Left ventricle myocardium inferior (tissue), 1 donor: ENCODE measurements around the gene KLF7. TPM values are rescaled to one million over a fixed set of nuclear protein-coding genes. Genes with fewer than 3 reads are reported as not detected.

Source experiments
- DNase-seq: peaks from one replicate; pipeline ENCODE4 v3.0.0-alpha.2; 2020
- H3K27ac ChIP-seq: fragments of 200-600 bp; replicated peaks from 2 replicates; pipeline ENCODE4 v1.8.0; 2021
- H3K27me3 ChIP-seq: fragments of 200-600 bp; 2 replicates; pipeline ENCODE4 v1.8.0; 2021; ENCODE audit warnings: low read depth
- H3K36me3 ChIP-seq: fragments of 200-600 bp; 2 replicates; pipeline ENCODE4 v1.8.0; 2021
- H3K4me1 ChIP-seq: fragments of 200-600 bp; 2 replicates; pipeline ENCODE4 v1.8.0; 2021
- H3K4me3 ChIP-seq: fragments of 200-600 bp; 2 replicates; pipeline ENCODE4 v1.8.0; 2021; ENCODE audit warnings: mild to moderate bottlenecking, moderate library complexity
- H3K9me3 ChIP-seq: fragments of 200-600 bp; replicated peaks from 2 replicates; pipeline ENCODE4 v1.8.0; 2021
- intact Hi-C: fragments of 100-400 bp; cut with micrococcal nuclease; formaldehyde crosslinking; loops from one replicate; pipeline ENCODE4 v1.11.0; 2022
- total RNA-seq: library from RNA; stranded (reverse); fragmentation: NEBNext Ultra II Directional; extraction: Animal tissue kit (Norgen Biotek cat#: 25700); gene quantifications from one replicate; pipeline ENCODE4 v1.2.1, GENCODE V29; 2021
- TF ChIP-seq, protein P1 (sequence below): fragments of 200-600 bp; IDR thresholded peaks from 2 replicates; pipeline ENCODE4 v1.8.0; 2021; ENCODE audit warnings: antibody characterized with exemption, mild to moderate bottlenecking, borderline replicate concordance
- donor health status: DM: no; HTN: yes; CAD: no; lungs with severe emphysema.

KLF7 gene
- total RNA-seq, 1 donor from 2014 or later = 24.2 TPM

DNA sequence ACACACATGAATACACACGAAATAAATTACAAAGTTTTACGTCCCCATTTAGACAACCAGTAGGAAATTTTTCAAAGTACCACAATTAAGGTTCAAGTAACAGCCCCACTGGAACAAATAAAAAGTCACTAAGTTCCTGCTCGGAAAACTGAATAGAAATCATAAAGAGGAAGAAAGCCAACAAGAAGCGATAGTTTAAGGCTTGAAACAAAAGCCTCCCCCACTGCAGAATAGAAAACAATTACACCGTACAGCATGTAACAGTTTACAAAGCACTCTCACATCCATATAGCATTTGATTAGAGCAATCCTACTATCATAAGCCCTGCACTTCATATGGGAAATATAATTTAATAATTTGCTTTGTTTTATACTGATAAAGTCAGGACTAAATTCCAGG lies 15.5 kb downstream of the KLF7 start:
- Histone ChIP-seq H3K4me1 (peaks cover 100% of the 10 kb centered on the region), H3K36me3 (peaks cover 15% of the 10 kb centered on the region), H3K27ac (peak overlapping the region; percentile 100), H3K9me3 (no peaks in the 10 kb centered on the region), H3K27me3 (no peaks in the 10 kb centered on the region), H3K4me3 (peak overlapping the region; percentile 20)
- DNase-seq = no peak
- intact Hi-C loops = loop anchor here (10.0 kb wide), 1 partner anchor 65 kb away; no protein-coding TSS in a partner anchor
- TF ChIP-seq, protein P1, sequence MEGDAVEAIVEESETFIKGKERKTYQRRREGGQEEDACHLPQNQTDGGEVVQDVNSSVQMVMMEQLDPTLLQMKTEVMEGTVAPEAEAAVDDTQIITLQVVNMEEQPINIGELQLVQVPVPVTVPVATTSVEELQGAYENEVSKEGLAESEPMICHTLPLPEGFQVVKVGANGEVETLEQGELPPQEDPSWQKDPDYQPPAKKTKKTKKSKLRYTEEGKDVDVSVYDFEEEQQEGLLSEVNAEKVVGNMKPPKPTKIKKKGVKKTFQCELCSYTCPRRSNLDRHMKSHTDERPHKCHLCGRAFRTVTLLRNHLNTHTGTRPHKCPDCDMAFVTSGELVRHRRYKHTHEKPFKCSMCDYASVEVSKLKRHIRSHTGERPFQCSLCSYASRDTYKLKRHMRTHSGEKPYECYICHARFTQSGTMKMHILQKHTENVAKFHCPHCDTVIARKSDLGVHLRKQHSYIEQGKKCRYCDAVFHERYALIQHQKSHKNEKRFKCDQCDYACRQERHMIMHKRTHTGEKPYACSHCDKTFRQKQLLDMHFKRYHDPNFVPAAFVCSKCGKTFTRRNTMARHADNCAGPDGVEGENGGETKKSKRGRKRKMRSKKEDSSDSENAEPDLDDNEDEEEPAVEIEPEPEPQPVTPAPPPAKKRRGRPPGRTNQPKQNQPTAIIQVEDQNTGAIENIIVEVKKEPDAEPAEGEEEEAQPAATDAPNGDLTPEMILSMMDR = no peak

DNA sequence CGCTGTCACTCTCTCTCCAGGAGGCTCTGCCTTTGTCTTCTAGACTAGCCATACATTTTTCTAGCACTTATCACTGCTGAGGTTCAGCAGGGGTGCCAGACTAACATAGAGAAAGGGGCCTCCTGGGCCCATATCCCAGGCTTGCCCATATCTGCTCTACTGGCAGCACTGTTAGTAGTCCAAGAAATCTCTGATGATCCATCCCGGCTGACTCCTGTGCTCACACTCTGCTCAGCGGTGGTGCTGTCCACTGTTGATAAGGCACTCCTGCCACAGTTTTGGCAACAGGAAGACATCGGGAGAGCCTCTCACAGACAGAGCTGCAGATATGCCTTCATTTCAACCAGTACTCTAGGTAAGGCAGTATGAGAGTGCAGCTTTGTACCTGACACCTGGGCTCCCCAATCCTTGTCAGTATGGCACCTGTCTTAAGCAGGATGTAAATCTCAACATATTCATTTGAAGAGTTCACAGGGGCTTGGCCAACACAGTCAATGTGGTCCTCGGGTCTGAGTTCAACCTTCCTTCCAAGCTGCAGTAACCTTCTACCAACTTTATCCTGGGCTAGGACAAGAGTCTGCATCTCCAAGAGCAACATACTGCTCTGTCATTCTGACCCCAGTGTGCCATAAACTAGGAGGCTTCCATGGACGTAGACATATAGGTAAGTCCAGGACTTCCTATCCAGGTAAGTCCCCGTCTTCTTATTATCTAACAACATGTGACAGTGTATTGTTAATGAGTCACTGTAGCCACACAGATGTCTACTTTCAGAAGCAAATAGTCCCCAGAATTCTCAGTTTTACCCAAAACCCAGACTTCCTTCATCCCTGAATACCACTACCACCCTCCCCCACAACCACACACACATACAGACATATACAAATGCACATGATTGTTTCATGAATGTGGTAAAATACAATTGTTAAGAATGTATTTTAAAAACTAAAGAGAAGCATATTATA lies 16.2 kb downstream of the KLF7 start:
- DNase-seq = peak; percentile 28
- TF ChIP-seq, protein P1 = no peak
- peaks cover 100% of the 10 kb centered on the region for H3K4me1 ChIP-seq
- peaks cover 15% of the 10 kb centered on the region for H3K36me3 ChIP-seq
- intact Hi-C loops = loop anchor here (10.0 kb wide), 1 partner anchor 65 kb away; no protein-coding TSS in a partner anchor
- no peaks in the 10 kb centered on the region for H3K27me3 ChIP-seq
- H3K27ac ChIP-seq = peak overlapping the region; percentile 100
- no peaks in the 10 kb centered on the region for H3K9me3 ChIP-seq
- peak overlapping the region; percentile 20 for H3K4me3 ChIP-seq

DNA sequence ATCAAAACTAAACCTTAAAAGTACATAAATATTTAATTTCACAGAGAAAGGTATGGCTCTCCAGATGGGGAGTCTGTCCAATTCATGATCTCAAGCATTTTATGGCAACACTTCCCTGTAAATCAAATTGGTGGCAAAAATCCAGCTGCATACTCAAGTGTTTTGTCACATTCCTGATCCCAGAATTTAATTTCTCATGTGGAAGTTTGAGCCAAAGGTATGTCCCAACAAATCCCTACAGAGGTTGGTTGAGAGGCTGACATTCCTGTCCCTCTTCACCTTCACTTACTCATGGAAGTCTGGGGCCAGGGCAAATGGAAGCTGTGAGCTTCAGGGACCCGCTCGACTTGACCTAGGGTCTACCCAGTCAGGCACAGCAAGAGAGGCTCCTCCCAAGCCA lies 17.7 kb downstream of the KLF7 start:
- H3K27ac ChIP-seq = peak overlapping the region; percentile 100
- H3K4me3 ChIP-seq = no peak overlapping the region
- TF ChIP-seq, protein P1 = no peak
- H3K36me3 ChIP-seq = peaks cover 15% of the 10 kb centered on the region
- DNase-seq = no peak
- H3K4me1 ChIP-seq = peaks cover 100% of the 10 kb centered on the region
- H3K27me3 ChIP-seq = no peaks in the 10 kb centered on the region
- intact Hi-C loops = no loop called here
- no peaks in the 10 kb centered on the region for H3K9me3 ChIP-seq

DNA sequence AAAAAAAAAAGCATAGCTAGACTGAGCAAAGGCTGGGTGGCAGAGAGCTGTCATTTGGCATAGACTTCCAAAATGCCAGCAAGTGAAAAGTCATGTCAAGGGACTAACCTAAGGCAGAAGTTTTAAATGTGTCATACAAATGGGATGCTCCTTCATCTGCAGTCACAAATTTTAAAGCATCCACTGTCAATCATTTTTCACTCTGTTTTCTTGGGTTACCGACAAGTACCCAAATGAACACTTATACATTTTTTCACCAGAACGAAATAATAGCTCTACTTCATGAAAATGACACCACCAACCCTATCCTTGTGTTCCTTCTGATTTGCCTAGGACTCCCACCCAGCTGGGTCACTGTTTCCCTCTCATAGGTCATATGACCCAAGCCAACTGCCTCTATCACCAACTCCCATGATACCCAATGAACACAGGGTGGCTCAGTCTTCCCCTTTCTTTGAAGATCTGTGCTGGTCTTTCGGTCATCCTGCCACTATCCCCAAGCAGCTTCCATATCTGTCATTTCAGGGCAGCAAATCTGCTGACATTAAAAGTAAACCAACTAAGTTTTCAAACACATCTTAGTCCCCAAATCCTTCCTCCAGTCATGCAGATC lies 21.5 kb downstream of the KLF7 start:
- Histone ChIP-seq H3K4me1 (peaks cover 100% of the 10 kb centered on the region), H3K9me3 (no peaks in the 10 kb centered on the region), H3K36me3 (peaks cover 15% of the 10 kb centered on the region), H3K4me3 (peak overlapping the region; percentile 41), H3K27ac (peak overlapping the region; percentile 100), H3K27me3 (no peaks in the 10 kb centered on the region)
- TF ChIP-seq, protein P1 = no peak
- intact Hi-C loops = no loop called here
- no peak for DNase-seq

DNA sequence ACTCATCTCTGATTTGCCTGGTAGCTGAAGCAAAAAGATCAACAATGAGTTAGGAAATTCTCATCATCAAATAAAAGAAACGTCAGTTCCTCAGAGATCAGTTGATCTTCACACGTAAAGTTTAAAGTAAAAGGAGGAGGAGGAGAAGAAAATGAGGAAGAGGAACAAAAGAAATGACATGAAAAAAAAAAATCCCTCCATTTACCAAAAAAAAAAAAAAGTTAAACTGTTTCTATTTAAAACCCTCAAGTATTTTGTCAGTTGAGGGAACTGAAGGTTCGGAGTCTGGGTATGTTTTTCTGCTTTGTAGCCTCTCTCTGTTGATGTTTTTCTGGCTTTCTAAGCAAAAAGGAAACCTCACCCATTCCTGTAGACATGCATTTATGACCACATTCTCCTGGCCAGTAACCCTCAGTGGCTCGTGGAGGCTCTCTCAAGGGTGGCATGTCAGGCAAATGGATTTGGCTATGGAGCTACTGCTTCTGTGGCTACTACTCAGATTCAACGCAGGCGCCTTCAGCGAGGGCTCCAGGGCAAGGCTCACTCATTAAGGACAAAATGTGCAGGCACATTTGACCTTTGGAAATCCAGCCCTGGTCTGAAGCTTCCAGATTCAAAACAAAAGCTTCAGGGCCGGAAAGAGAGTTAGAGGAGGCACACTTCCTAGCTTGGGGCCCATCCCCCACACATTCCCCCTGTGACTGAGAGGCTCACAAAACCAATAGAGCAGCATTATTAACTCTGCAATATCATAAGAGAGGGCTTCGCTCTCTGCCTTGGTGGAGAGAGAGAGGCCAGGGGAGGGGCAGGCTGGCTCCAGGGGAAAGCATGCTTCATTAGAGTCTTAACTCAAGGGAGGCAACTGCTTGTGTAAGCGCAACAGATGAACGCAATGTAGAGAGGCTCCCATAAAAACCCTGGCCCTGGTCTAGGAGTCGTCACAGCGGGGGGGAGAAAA lies 22.3 kb downstream of the KLF7 start:
- intact Hi-C loops = no loop called here
- H3K36me3 ChIP-seq = peaks cover 15% of the 10 kb centered on the region
- H3K4me3 ChIP-seq = peak overlapping the region; percentile 41

More for the DNA sequence above, 22.3 kb downstream of the KLF7 start:
- Histone ChIP-seq H3K27ac (peak overlapping the region; percentile 100), H3K9me3 (no peaks in the 10 kb centered on the region), H3K4me1 (peaks cover 100% of the 10 kb centered on the region), H3K27me3 (no peaks in the 10 kb centered on the region)
- peak; percentile 83 for DNase-seq
- TF ChIP-seq, protein P1 = no peak
